K562 (cell line): ENCODE data around the gene MMP28. TPM values are rescaled to one million over a fixed set of nuclear protein-coding genes. Genes with fewer than 3 reads are reported as not detected.

Experiments
- ATAC-seq: fragments of 200-7000 bp; cut with Tn5 transposase; 3 replicates; pipeline ENCODE4 v1.9.1; 2020; ENCODE audit warnings: moderate library complexity
- BruUV-seq: library from RNA; stranded (reverse); fragments of 400-500 nt; replicated peaks from 2 replicates; lab custom pipeline; 2021; lab: Mats Ljungman, UMichigan
- CTCF ChIA-PET: fragments of 300-600 bp; formaldehyde crosslinking; extraction: SDS; loops from one replicate; lab custom pipeline; 2021; ENCODE audit warnings: low intra/inter-chr PET ratio; lab: Yijun Ruan, JAX
- POLR2A ChIA-PET: fragments of 300-600, 350-650 bp; sonication (Branson Sonifier 250); formaldehyde crosslinking; extraction: SDS; loops from one replicate; lab custom pipeline; 2021; ENCODE audit warnings: antibody characterized with exemption, inconsistent platforms; lab: Yijun Ruan, JAX
- DNase-seq, 4 experiments: peaks; one replicate each; pipeline versions ENCODE4 v3.0.0 to v3.0.0-alpha.2; 2011 to 2018; ENCODE audit warnings: low spot score in 3 of 4, mixed read lengths in 3 of 4; ENCODE audit errors: extremely low read depth in 1 of 4
- FAIRE-seq: peaks from 2 replicates; lab custom pipeline; 2011; peaks lifted over from hg19 to GRCh38; lab: Jason Lieb, UNC
- H2AFZ ChIP-seq: 2 replicates; pipeline ENCODE4 v1.6.0; 2011; ENCODE audit warnings: low read depth, low read length, control low read depth, inconsistent platforms
- H3K27ac ChIP-seq: fragments of 200-600 bp; 3 replicates; pipeline ENCODE4 v1.8.0; 2011; ENCODE audit warnings: low read depth, mild to moderate bottlenecking, control low read depth, inconsistent platforms, low read length, moderate library complexity, mixed read lengths; ENCODE audit errors: extremely low read depth
- H3K27me3 ChIP-seq, 2 experiments: fragments of 300-600 bp in 1 of 2; 2 replicates in 1 of 2; 3 replicates in 1 of 2; pipeline versions ENCODE4 v1.6.0 to v1.8.0; 2011; ENCODE audit warnings: inconsistent platforms in 2 of 2, low read length in 2 of 2, mild to moderate bottlenecking in 1 of 2, mixed read lengths in 1 of 2, moderate library complexity in 1 of 2; ENCODE audit not compliant: control insufficient read depth in 2 of 2, insufficient read depth in 2 of 2
- H3K36me3 ChIP-seq: fragments of 300-600 bp; 3 replicates; pipeline ENCODE4 v1.8.0; 2011; ENCODE audit warnings: mild to moderate bottlenecking, low read length, inconsistent platforms; ENCODE audit not compliant: control insufficient read depth, insufficient read depth
- H3K4me1 ChIP-seq, 2 experiments: fragments of 200-600 bp in 1 of 2; replicated peaks in 1 of 2; 2 replicates in 1 of 2; 3 replicates in 1 of 2; pipeline versions ENCODE4 v1.5.1 to v1.8.0; 2011; ENCODE audit warnings: inconsistent platforms in 2 of 2, low read length in 2 of 2, mild to moderate bottlenecking in 1 of 2, mixed read lengths in 1 of 2, moderate library complexity in 1 of 2; ENCODE audit not compliant: control insufficient read depth in 2 of 2, insufficient read depth in 2 of 2
- H3K4me2 ChIP-seq: 2 replicates; pipeline ENCODE4 v1.6.1; 2011; ENCODE audit warnings: low read length, control low read depth, inconsistent platforms, mixed read lengths; ENCODE audit not compliant: insufficient read depth
- H3K4me3 ChIP-seq: fragments of 200-600 bp; sonication (generic), shearing (Covaris generic); 2 replicates; pipeline ENCODE4 v1.5.1; 2016; ENCODE audit warnings: control low read depth, inconsistent platforms
- H3K79me2 ChIP-seq: fragments of 200-600 bp; 3 replicates; pipeline ENCODE4 v1.8.0; 2011; ENCODE audit warnings: low read length, inconsistent platforms; ENCODE audit not compliant: control insufficient read depth, insufficient read depth
- H3K9ac ChIP-seq, 2 experiments: 2 replicates each; pipeline versions ENCODE4 v1.6.0 to v1.6.1; 2011; ENCODE audit warnings: low read depth in 2 of 2, low read length in 2 of 2, control low read depth in 1 of 2, inconsistent platforms in 1 of 2, mild to moderate bottlenecking in 1 of 2, mixed read lengths in 1 of 2; ENCODE audit not compliant: insufficient read depth in 1 of 2
- H3K9me1 ChIP-seq: one replicate; pipeline ENCODE4 v1.6.0; 2011; ENCODE audit warnings: inconsistent platforms, mild to moderate bottlenecking, low read length, moderate library complexity; ENCODE audit not compliant: control insufficient read depth, insufficient read depth
- H3K9me3 ChIP-seq: replicated peaks from 2 replicates; pipeline ENCODE4 v1.5.1; 2011; ENCODE audit warnings: low read depth, low read length, inconsistent platforms; ENCODE audit not compliant: control insufficient read depth, insufficient read depth
- H4K20me1 ChIP-seq: replicated peaks from 2 replicates; pipeline ENCODE4 v1.6.1; 2011; ENCODE audit warnings: low read length, inconsistent platforms, mixed read lengths; ENCODE audit not compliant: control insufficient read depth, insufficient read depth
- GTF2A2 ChIP-seq: IDR thresholded peaks from 2 replicates; pipeline ENCODE4 v1.6.1; 2016; ENCODE audit warnings: mild to moderate bottlenecking, missing genetic modification characterization, missing compliant biosample characterization
- YY1 ChIP-seq, 3 experiments: IDR thresholded peaks; 2 replicates each; pipeline ENCODE4 v1.6.1; 2011; ENCODE audit warnings: low read length in 2 of 3, mild to moderate bottlenecking in 2 of 3, moderate library complexity in 2 of 3, borderline replicate concordance in 1 of 3, control low read depth in 1 of 3, low read depth in 1 of 3; ENCODE audit not compliant: insufficient read depth in 3 of 3, insufficient replicate concordance in 2 of 3, control insufficient read depth in 1 of 3, insufficient read length in 1 of 3; ENCODE audit errors: extremely low read depth in 1 of 3
- WGBS: fragments of 100-300 bp; shearing (Covaris generic); methylation state at CpG from one replicate; pipeline ENCODE4 v1.1.6; 2016; ENCODE audit warnings: low coverage, mixed read lengths; ENCODE audit not compliant: insufficient coverage; ENCODE audit errors: missing lambda C conversion rate; 5-methylcytosine and 5-hydroxymethylcytosine counted together
- in situ Hi-C: fragments of 300-500 bp; cut with MboI; formaldehyde crosslinking; loops from 4 replicates; pipeline ENCODE4 v1.15.0; 2018; ENCODE audit warnings: inconsistent platforms, mixed read lengths
- intact Hi-C: fragments of 100-400 bp; cut with micrococcal nuclease; formaldehyde crosslinking; loops from 2 replicates; pipeline ENCODE4 v1.14.2; 2022
- polyA plus RNA-seq, 8 experiments: library from polyadenylated mRNA; depleted of rRNA in 4 of 8; stranded (reverse) in 5 of 8; unstranded in 3 of 8; fragments of >200 nt; fragmentation: Nextera tagmentation in 2 of 8; fragmentation: Illumina TruSeq in 1 of 8; extraction: Ambion mirVana in 2 of 8; extraction: Trizol in 1 of 8; gene quantifications; 2 replicates each; pipeline versions ENCODE4 v1.2.1 to v1.2.3, GENCODE V29; 2011 to 2014; ENCODE audit warnings: inconsistent platforms in 1 of 8, missing spikeins in 1 of 8
- total RNA-seq, 7 experiments: library from RNA; depleted of rRNA in 6 of 7; stranded (reverse); fragments of >200 nt in 6 of 7; fragmentation: Illumina TruSeq in 2 of 7; extraction: Trizol in 2 of 7; gene quantifications; 2 replicates each; pipeline versions ENCODE4 v1.2.1 to v1.2.3, GENCODE V29; 2011 to 2021; ENCODE audit warnings: low replicate concordance in 1 of 7
- TF ChIP-seq, protein P1 (sequence below), 3 experiments: fragments of 200-800 bp in 1 of 3; sonication (Bioruptor generic) in 1 of 3; sonication (generic) in 1 of 3; formaldehyde crosslinking in 1 of 3; IDR thresholded peaks; 2 replicates each; pipeline versions ENCODE4 v1.6.1 to v1.8.0; 2016 to 2022; ENCODE audit warnings: mild to moderate bottlenecking in 2 of 3, missing compliant biosample characterization in 2 of 3, missing genetic modification characterization in 2 of 3, missing genetic modification reagents in 1 of 3
- TF ChIP-seq, protein P2 (sequence below): fragments of 450-650 bp; formaldehyde crosslinking; IDR thresholded peaks from 2 replicates; pipeline ENCODE4 v1.4.0; 2020; ENCODE audit warnings: mild to moderate bottlenecking, moderate library complexity

Gene MMP28
- total and polyA plus RNA-seq, 9 of the 15 experiments (the other 6 are each of a cell fraction or from before 2014, with no cell fraction given) = not detected

DNA sequence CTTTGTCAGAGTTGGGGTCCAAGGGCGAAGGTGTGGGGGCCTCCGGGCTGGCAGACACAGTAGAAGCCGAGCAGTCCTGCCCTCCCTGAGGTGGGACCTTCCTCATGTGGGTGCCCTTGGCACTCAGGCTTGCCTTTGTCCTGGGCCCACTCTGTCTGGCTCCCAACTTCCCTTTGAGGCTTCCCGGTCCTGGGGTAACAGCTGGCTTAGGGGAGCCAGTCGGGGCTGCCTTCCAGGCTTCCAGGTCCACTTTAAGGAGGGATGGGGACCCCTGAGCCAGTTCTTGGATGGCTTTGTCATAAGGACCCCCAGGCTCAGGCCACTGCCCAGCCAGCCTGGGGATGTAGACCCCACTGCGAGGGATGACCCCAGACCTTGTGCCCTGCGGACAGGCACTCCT is 50.2 kb downstream of the MMP28 start (continued):
- TF ChIP-seq YY1 (IDR thresholded peaks at IDR 0.05; ENCODE audit: borderline replicate concordance in 1 of 3, control insufficient read depth in 1 of 3, extremely low read depth in 1 of 3, insufficient read depth in 3 of 3, insufficient read length in 1 of 3, insufficient replicate concordance in 2 of 3, low read depth in 1 of 3, low read length in 2 of 3) (no peak), GTF2A2 (tag) (no peak)

DNA sequence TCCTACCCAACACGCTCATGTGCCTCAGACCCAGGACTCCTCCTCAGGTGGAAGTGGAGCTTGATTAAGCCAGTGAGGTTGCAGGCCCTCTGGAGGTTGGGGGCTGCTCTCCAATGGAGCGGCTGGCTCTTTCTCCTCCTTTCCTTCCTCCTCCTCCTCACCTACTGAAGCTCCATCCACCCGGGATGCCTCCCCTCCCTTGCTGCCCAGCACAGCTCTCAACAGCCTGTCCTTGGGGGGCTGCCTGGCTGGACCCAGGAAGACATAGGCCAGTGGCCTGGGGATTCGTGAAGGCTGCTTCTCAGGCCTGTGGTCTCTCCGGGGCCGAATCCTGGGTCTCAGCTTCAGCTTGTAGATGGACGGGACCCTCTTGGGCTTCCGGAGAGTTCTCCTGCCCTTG is 50.6 kb downstream of the MMP28 start:
- POLR2A ChIA-PET = interaction anchor here (0.6 kb wide), 1 partner anchor 201 kb away, joined by 3 read pairs; no protein-coding TSS in a partner anchor
- in situ Hi-C loops = loop anchor here (5.0 to 25.0 kb wide), 4 partner anchors 188 to 1308 kb away; partner anchors contain the start of genes NLE1 and UNC45B
- intact Hi-C loops = loop anchor here (5.0 kb wide), 1 partner anchor 208 kb away; the partner anchor contains the start of gene SLFN12L
- BruUV-seq = no TSS peak
- ATAC-seq = no peak
- no peaks in the 10 kb centered on the region for H3K36me3 ChIP-seq
- peaks cover 19 to 76% of the 10 kb centered on the region in 2 experiments for H3K27me3 ChIP-seq
- CTCF ChIA-PET = interaction anchor here (0.7 kb wide), 1 partner anchor 129 kb away, joined by 3 read pairs; no protein-coding TSS in a partner anchor
- no peak overlapping the region for H2AFZ ChIP-seq
- H3K9me3 ChIP-seq = no peaks in the 10 kb centered on the region
- H3K27ac ChIP-seq = no peak overlapping the region
- H3K9me1 ChIP-seq = peaks cover 4% of the 10 kb centered on the region
- H4K20me1 ChIP-seq = peaks cover 17% of the 10 kb centered on the region; the same call in 1 of the 2 replicates
- DNase-seq = no peak
- H3K9ac ChIP-seq = no peak overlapping the region
- 2% methylated on average over 8 of the region's 8 CpGs for WGBS
- H3K4me2 ChIP-seq = no peak overlapping the region
- peaks cover 5 to 20% of the 10 kb centered on the region in 2 experiments; a peak in 3 of 5 replicates for H3K4me1 ChIP-seq
- FAIRE-seq = no peak
- TF ChIP-seq, protein P1, sequence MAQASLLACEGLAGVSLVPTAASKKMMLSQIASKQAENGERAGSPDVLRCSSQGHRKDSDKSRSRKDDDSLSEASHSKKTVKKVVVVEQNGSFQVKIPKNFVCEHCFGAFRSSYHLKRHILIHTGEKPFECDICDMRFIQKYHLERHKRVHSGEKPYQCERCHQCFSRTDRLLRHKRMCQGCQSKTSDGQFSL (CRISPR knock-in tag; IDR thresholded peaks at IDR 0.05) = no peak
- TF ChIP-seq, protein P1 (tag; IDR thresholded peaks at IDR 0.05) = no peak
- TF ChIP-seq, protein P2, sequence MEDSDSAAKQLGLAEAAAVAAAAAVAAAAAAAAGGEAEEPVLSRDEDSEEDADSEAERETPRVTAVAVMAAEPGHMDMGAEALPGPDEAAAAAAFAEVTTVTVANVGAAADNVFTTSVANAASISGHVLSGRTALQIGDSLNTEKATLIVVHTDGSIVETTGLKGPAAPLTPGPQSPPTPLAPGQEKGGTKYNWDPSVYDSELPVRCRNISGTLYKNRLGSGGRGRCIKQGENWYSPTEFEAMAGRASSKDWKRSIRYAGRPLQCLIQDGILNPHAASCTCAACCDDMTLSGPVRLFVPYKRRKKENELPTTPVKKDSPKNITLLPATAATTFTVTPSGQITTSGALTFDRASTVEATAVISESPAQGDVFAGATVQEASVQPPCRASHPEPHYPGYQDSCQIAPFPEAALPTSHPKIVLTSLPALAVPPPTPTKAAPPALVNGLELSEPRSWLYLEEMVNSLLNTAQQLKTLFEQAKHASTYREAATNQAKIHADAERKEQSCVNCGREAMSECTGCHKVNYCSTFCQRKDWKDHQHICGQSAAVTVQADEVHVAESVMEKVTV (CRISPR knock-in tag) = no peak
- no peaks in the 10 kb centered on the region for H3K79me2 ChIP-seq
- H3K4me3 ChIP-seq = no peak overlapping the region
